Measurements from ENCODE around the gene TUT1. TPM values are rescaled to one million over a fixed set of nuclear protein-coding genes. Genes with fewer than 3 reads are reported as not detected.

Gene TUT1
- total RNA-seq, 1 experiment from 2014 or later: 20.7 TPM

GRCh38 chr11:62603776-62604299 lies 12.5 kb upstream of the TUT1 start:
- Histone ChIP-seq H3K27ac (ENCODE audit: insufficient read length, low read depth, low read length) (no peak overlapping the region), H3K23ac (ENCODE audit: insufficient read length, low read depth, low read length) (no peak overlapping the region), H2BK5ac (ENCODE audit: insufficient read length, low read length) (no peak overlapping the region), H4K20me1 (ENCODE audit: control insufficient read depth, insufficient read depth, insufficient read length) (peaks cover 2% of the 10 kb centered on the region), H3K14ac (ENCODE audit: insufficient read depth, low read length) (no peak overlapping the region), H3K9me3 (ENCODE audit: control insufficient read depth, low read depth, low read length) (no peaks in the 10 kb centered on the region), H4K5ac (ENCODE audit: insufficient read length, low read depth, low read length) (no peak overlapping the region), H2AK5ac (ENCODE audit: insufficient read length, low read length) (no peak overlapping the region), H3K56ac (ENCODE audit: insufficient read length, low read depth, low read length) (no peak overlapping the region), H4K91ac (ENCODE audit: insufficient read length, low read depth, low read length) (no peak overlapping the region), H2BK12ac (ENCODE audit: insufficient read length, low read depth, low read length) (no peak overlapping the region), H3K27me3 (ENCODE audit: insufficient read depth, low read length) (peaks cover 12% of the 10 kb centered on the region; the same call in 1 of the 2 replicates), H3K9ac (ENCODE audit: extremely low read depth, insufficient read length, low read length) (no peak overlapping the region), H3K4me1 (ENCODE audit: insufficient read depth, low read length) (peaks cover 8% of the 10 kb centered on the region), H3K18ac (ENCODE audit: insufficient read length, low read depth, low read length) (no peak overlapping the region), H2AFZ (ENCODE audit: low read length) (no peak overlapping the region), H3K79me2 (ENCODE audit: insufficient read depth, low read length) (no peaks in the 10 kb centered on the region; the same call in 1 of the 2 replicates), H2BK15ac (ENCODE audit: low read depth, low read length) (no peak overlapping the region), H2BK20ac (ENCODE audit: low read depth, low read length, poor library complexity, severe bottlenecking) (no peak overlapping the region), H3K79me1 (ENCODE audit: insufficient read depth, low read depth, low read length, poor library complexity, severe bottlenecking) (no peaks in the 10 kb centered on the region), H3K23me2 (ENCODE audit: insufficient read length, low read depth, low read length, poor library complexity, severe bottlenecking) (peaks cover 4% of the 10 kb centered on the region), H3K4me2 (ENCODE audit: insufficient read depth, insufficient read length, low read length) (no peak overlapping the region), H4K8ac (replicated peaks; ENCODE audit: insufficient read length, low read depth, low read length) (no peak overlapping the region), H2BK120ac (ENCODE audit: low read depth, low read length, poor library complexity, severe bottlenecking) (no peak overlapping the region), H3K4ac (ENCODE audit: low read depth, low read length) (no peak overlapping the region), H3T11ph (ENCODE audit: low read length) (no peak overlapping the region)
- no CpG with 5 or more reads among the region's 8 CpGs for WGBS (ENCODE audit: extremely low coverage, insufficient read length, low lambda C conversion rate)
- peaks cover 24 to 39% (median 24%) of the 10 kb centered on the region in 3 experiments for H3K36me3 Mint-ChIP-seq (ENCODE audit: insufficient read depth in 1 of 3, low read depth in 3 of 3)
- H3K27ac Mint-ChIP-seq: no peak overlapping the region
- no peak for DNase-seq
- H3K4me3 Mint-ChIP-seq: peak overlapping the region; percentile 90 to 93; a peak in 3 of 5 replicates
- peaks cover 32% of the 10 kb centered on the region for H3K27me3 Mint-ChIP-seq (ENCODE audit: low read depth)
- no peak for TF ChIP-seq CTCF (conservative IDR thresholded peaks at IDR 0.05)
- no peaks in the 10 kb centered on the region for H3K9me3 Mint-ChIP-seq
- H3K4me1 Mint-ChIP-seq: peaks cover 50 to 70% of the 10 kb centered on the region in 2 experiments

Data from H9 (cell line).